NB4 (cell line): ENCODE data around the gene TMEM44.

Experiments used
- DNase-seq: peaks from one replicate; pipeline ENCODE4 v3.0.0; 2010; ENCODE audit warnings: low read depth
- H3K4me3 ChIP-seq: one replicate; pipeline ENCODE4 v1.5.1; 2011; ENCODE audit warnings: mild to moderate bottlenecking, low read depth, low read length, moderate library complexity
- MAX ChIP-seq: IDR thresholded peaks from 2 replicates; pipeline ENCODE4 v1.6.1; 2011; ENCODE audit warnings: low read depth, low read length
- MYC ChIP-seq: IDR thresholded peaks from 2 replicates; pipeline ENCODE4 v1.6.1; 2011; ENCODE audit warnings: low read depth, low read length
- POLR2A ChIP-seq: IDR thresholded peaks from 2 replicates; pipeline ENCODE4 v1.6.1; 2011; ENCODE audit warnings: mild to moderate bottlenecking; ENCODE audit not compliant: insufficient read length; ENCODE audit errors: extremely low read depth
- TF ChIP-seq, protein P1 (sequence below): IDR thresholded peaks from one replicate; pipeline ENCODE4 v1.5.1; 2012; ENCODE audit warnings: low read depth, low read length

TMEM44 gene

GRCh38 chr3:194572143-194572789 lies 61.0 kb downstream of the TMEM44 start:
- DNase-seq: no peak
- H3K4me3 ChIP-seq: no peak overlapping the region
- TF ChIP-seq MAX: no peak
- TF ChIP-seq, protein P1, sequence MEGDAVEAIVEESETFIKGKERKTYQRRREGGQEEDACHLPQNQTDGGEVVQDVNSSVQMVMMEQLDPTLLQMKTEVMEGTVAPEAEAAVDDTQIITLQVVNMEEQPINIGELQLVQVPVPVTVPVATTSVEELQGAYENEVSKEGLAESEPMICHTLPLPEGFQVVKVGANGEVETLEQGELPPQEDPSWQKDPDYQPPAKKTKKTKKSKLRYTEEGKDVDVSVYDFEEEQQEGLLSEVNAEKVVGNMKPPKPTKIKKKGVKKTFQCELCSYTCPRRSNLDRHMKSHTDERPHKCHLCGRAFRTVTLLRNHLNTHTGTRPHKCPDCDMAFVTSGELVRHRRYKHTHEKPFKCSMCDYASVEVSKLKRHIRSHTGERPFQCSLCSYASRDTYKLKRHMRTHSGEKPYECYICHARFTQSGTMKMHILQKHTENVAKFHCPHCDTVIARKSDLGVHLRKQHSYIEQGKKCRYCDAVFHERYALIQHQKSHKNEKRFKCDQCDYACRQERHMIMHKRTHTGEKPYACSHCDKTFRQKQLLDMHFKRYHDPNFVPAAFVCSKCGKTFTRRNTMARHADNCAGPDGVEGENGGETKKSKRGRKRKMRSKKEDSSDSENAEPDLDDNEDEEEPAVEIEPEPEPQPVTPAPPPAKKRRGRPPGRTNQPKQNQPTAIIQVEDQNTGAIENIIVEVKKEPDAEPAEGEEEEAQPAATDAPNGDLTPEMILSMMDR: no peak
- TF ChIP-seq POLR2A: no peak
- TF ChIP-seq MYC: no peak

- H3K4me3 ChIP-seq: no peak overlapping the region
- TF ChIP-seq, protein P1: no peak
- no peak for TF ChIP-seq MYC
- TF ChIP-seq MAX: no peak
- no peak for TF ChIP-seq POLR2A
Observed at GRCh38 chr3:194571491-194572142, 61.6 kb downstream of the TMEM44 start.

GRCh38 chr3:194570898-194571297 lies 62.3 kb downstream of the TMEM44 start:
- no peak for DNase-seq
- no peak overlapping the region for H3K4me3 ChIP-seq
- TF ChIP-seq MAX (no peak), MYC (no peak), POLR2A (no peak)
- TF ChIP-seq, protein P1: no peak

More at GRCh38 chr3:194571491-194572142, 61.6 kb downstream of the TMEM44 start:
- no peak for DNase-seq

- TF ChIP-seq MAX (no peak), POLR2A (no peak), MYC (no peak)
- TF ChIP-seq, protein P1: no peak
- H3K4me3 ChIP-seq: no peak overlapping the region
- no peak for DNase-seq
Observed at GRCh38 chr3:194570235-194570634, 63.0 kb downstream of the TMEM44 start.

DNA sequence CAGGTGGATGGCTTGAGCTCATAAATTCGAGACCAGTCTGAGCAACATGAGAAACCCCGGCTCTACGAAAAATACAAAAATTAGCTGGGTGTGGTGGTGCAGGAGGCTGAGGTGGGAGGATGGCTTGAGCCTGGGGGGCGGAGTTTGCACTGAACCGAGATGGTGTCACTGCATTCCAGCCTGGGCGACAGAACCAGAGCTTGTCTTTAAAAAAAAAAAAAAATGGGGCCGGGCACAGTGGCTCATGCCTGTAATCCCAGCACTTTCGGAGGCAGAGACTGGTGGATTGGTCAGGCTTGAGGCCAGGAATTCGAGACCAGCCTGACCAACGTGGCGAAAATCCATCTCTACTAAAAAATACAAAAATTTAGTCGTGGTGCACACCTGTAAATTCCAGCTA lies 64.0 kb downstream of the TMEM44 start:
- TF ChIP-seq, protein P1: no peak
- no peak for TF ChIP-seq MYC
- TF ChIP-seq POLR2A: no peak
- no peak for TF ChIP-seq MAX

More for the DNA sequence above, 64.0 kb downstream of the TMEM44 start:
- no peak overlapping the region for H3K4me3 ChIP-seq
- no peak for DNase-seq
